ENCODE data around the gene WBP2. TPM values are rescaled to one million over a fixed set of nuclear protein-coding genes. Genes with fewer than 3 reads are reported as not detected.
"Not testable (repeated sequence)": the region's sequence is repeated elsewhere in the genome, so short reads cannot be mapped to it uniquely, and the experiment has no call there.

WBP2 gene
- total RNA-seq, 2 donors from 2014 or later: 74.3 to 82.7 TPM

DNA sequence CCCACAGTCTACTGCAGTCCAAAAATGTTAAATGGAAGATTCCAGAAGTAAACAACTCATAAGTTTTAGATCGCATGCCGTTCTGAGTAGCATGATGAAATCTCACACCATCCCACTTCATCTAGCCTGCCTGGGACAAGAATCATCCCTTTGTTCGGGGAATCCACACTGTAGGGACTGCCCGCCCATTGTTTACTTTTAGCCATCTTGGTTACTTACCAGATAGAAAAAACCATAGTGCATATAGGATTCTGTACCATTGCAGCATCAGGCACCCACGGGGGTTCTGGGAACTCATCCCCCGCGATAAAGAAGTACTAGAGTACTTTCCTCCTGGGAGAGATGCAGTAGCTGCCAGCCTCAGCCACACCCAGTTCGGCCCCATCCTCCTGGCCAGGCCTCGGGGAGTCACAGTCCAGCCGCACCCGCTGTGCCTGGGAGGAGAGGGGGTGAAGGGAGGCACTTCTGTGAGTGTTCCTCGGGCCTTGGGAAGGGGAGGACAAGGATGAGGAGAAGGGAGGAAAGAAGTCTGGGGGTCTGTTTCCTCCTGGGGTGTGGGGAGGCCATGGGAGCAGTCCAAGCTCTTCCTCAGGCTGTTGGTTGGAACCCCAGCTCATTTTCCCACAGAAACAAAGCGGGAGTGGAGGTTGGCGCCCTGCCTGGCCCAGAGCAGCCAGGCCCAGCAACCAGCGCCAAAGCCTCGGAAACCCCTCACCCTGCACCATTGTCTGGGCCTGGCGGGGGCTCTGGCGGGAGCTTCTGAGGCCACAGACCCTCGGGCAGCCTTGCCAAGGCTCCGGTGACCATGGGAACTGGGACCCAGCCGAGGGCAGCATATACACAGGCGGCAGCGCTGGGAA is 14.4 kb upstream of the WBP2 start:
- no peaks in the 10 kb centered on the region for H3K9me3 Mint-ChIP-seq
- peak overlapping the region; percentile 66 for H3K27ac Mint-ChIP-seq
- H3K4me1 ChIP-seq (ENCODE audit: control insufficient read depth, insufficient read depth, low read length): peaks cover 5% of the 10 kb centered on the region
- TF ChIP-seq, protein P1, sequence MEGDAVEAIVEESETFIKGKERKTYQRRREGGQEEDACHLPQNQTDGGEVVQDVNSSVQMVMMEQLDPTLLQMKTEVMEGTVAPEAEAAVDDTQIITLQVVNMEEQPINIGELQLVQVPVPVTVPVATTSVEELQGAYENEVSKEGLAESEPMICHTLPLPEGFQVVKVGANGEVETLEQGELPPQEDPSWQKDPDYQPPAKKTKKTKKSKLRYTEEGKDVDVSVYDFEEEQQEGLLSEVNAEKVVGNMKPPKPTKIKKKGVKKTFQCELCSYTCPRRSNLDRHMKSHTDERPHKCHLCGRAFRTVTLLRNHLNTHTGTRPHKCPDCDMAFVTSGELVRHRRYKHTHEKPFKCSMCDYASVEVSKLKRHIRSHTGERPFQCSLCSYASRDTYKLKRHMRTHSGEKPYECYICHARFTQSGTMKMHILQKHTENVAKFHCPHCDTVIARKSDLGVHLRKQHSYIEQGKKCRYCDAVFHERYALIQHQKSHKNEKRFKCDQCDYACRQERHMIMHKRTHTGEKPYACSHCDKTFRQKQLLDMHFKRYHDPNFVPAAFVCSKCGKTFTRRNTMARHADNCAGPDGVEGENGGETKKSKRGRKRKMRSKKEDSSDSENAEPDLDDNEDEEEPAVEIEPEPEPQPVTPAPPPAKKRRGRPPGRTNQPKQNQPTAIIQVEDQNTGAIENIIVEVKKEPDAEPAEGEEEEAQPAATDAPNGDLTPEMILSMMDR (conservative IDR thresholded peaks at IDR 0.05): no peak
- WGBS, 2 experiments (ENCODE audit: insufficient coverage in 1 of 2, insufficient read length in 1 of 2): 85 to 89% methylated on average over 9 to 23 of the region's 23 CpGs
- H3K27ac ChIP-seq (ENCODE audit: low read depth, low read length): peak overlapping the region; percentile 93
- H3K9me3 ChIP-seq (ENCODE audit: control insufficient read depth, low read length): no peaks in the 10 kb centered on the region
- no peak overlapping the region for H3K9ac ChIP-seq (ENCODE audit: extremely low read depth, low read length, poor library complexity, severe bottlenecking)
- no peak overlapping the region for H3K4me3 ChIP-seq (ENCODE audit: low read length)
- no peak overlapping the region for H3K4me3 Mint-ChIP-seq
- no peaks in the 10 kb centered on the region for H3K36me3 ChIP-seq (ENCODE audit: control insufficient read depth, insufficient read depth, low read length)
- DNase-seq: peak; percentile 66
- no peaks in the 10 kb centered on the region for H3K27me3 Mint-ChIP-seq (ENCODE audit: insufficient read depth)
- H3K36me3 Mint-ChIP-seq (ENCODE audit: low read depth): no peaks in the 10 kb centered on the region
- H3K27me3 ChIP-seq (ENCODE audit: control insufficient read depth, insufficient read depth, low read length, poor library complexity, severe bottlenecking): no peaks in the 10 kb centered on the region
- H3K4me1 Mint-ChIP-seq: peaks cover 14% of the 10 kb centered on the region

DNA sequence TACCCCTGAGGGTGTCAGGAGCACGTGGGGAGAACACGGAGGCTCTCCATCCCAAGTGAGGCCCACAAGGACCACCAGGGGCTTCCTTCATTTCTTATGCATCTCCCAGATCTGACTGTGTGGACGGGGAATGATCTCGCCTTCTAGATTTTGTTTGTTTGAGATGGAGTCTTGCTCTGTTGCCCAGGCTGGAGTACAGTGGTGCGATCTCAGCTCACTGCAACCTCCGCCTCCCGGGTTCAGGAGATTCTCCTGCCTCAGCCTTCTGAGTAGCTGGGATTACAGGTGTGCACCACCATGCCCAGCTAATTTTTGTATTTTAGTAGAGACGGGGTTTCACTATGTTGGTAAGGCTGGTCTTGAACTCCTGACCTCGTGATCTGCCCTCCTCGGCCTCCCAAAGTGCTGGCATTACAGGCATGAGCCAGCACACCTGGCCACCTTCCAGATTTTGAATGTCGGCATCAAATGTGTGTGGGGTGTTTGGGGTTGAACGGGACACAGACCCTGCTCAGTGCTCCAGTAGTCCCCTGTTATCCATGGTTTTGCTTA is 13.7 kb upstream of the WBP2 start:
- Mint-ChIP-seq H3K27ac (peak overlapping the region; percentile 66), H3K4me1 (peaks cover 14% of the 10 kb centered on the region)
- H3K27me3 Mint-ChIP-seq (ENCODE audit: insufficient read depth); H3K4me3 ChIP-seq (ENCODE audit: low read length); H3K9ac ChIP-seq (ENCODE audit: extremely low read depth, low read length, poor library complexity, severe bottlenecking); DNase-seq; H3K36me3 Mint-ChIP-seq (ENCODE audit: low read depth); H3K9me3 Mint-ChIP-seq; H3K4me1 ChIP-seq (ENCODE audit: control insufficient read depth, insufficient read depth, low read length); H3K9me3 ChIP-seq (ENCODE audit: control insufficient read depth, low read length); H3K36me3 ChIP-seq (ENCODE audit: control insufficient read depth, insufficient read depth, low read length); H3K27me3 ChIP-seq (ENCODE audit: control insufficient read depth, insufficient read depth, low read length, poor library complexity, severe bottlenecking); H3K4me3 Mint-ChIP-seq: not testable (repeated sequence)
- peak overlapping the region; percentile 93 for H3K27ac ChIP-seq (ENCODE audit: low read depth, low read length)
- 93 to 94% methylated on average over 8 to 12 of the region's 12 CpGs for WGBS, 2 experiments (ENCODE audit: insufficient coverage in 1 of 2, insufficient read length in 1 of 2)

DNA sequence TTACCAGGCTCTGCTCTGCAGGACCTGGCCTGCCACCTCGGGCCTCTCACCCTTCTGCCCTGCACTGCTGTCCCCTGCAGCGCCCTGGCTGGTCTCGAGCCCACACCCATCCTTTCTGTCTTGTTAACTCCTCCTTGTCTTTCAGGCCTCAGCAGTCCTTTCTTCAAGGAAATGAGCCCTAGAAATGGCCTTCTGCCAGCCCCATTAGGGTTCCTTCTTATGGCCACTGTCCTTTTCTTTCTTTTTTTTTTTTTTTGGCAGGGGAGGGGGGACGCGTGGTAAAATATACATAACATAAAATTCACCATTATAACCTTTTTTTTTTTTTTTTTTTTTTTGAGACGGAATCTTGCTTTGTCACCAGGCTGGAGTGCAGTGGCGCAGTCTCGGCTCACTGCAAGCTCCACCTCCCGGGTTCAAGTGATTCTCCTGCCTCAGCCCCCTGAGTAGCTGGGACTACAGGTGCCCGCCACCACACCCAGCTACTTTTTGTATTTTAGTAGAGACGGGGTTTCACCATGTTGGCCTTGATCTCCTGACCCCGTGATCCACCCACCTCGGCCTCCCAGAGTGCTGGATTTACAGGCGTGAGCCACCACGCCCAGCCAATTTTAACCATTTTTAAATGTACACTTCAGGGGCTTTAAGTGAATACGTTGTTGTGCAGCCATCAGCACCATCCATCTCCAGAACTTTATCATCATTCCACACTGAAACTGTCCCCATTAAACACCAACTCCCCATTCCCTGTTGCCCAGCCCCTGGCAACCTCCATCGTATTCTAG is 10.5 kb upstream of the WBP2 start:
- H3K4me1 Mint-ChIP-seq: peaks cover 11% of the 10 kb centered on the region
- H3K36me3 Mint-ChIP-seq (ENCODE audit: low read depth); H3K4me3 Mint-ChIP-seq; H3K27ac ChIP-seq (ENCODE audit: low read depth, low read length); H3K9me3 ChIP-seq (ENCODE audit: control insufficient read depth, low read length); H3K36me3 ChIP-seq (ENCODE audit: control insufficient read depth, insufficient read depth, low read length); H3K9me3 Mint-ChIP-seq; H3K4me1 ChIP-seq (ENCODE audit: control insufficient read depth, insufficient read depth, low read length); H3K27me3 Mint-ChIP-seq (ENCODE audit: insufficient read depth); H3K4me3 ChIP-seq (ENCODE audit: low read length); H3K27ac Mint-ChIP-seq; H3K9ac ChIP-seq (ENCODE audit: extremely low read depth, low read length, poor library complexity, severe bottlenecking); H3K27me3 ChIP-seq (ENCODE audit: control insufficient read depth, insufficient read depth, low read length, poor library complexity, severe bottlenecking): not testable (repeated sequence)
- WGBS, 2 experiments (ENCODE audit: insufficient coverage in 1 of 2, insufficient read length in 1 of 2): 88 to 92% methylated on average over 13 to 14 of the region's 17 CpGs
- DNase-seq: peak; percentile 68

DNA sequence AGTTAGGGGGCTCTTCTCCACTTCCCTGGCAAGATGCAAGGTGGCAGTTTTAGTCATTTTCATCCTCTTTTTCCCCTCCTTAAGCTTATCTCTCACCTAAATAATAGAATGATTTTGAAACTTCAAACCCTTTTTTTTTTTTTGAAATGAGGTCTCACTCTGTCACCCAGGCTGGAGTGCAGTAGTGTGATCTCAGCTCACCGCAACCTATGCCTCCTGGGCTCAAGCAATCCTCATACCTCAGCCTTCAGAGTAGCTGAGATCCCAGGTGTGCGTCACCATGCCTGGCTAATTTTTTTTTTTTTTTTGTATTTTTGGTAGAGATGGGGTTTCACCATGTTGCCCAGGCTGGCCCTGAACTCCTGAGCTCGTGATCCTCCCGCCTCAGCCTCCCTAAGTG is 9.8 kb upstream of the WBP2 start:
- not testable (repeated sequence) for H3K9ac ChIP-seq (ENCODE audit: extremely low read depth, low read length, poor library complexity, severe bottlenecking); H3K9me3 ChIP-seq (ENCODE audit: control insufficient read depth, low read length); H3K27ac ChIP-seq (ENCODE audit: low read depth, low read length); H3K27me3 Mint-ChIP-seq (ENCODE audit: insufficient read depth); H3K36me3 Mint-ChIP-seq (ENCODE audit: low read depth); H3K27me3 ChIP-seq (ENCODE audit: control insufficient read depth, insufficient read depth, low read length, poor library complexity, severe bottlenecking); H3K36me3 ChIP-seq (ENCODE audit: control insufficient read depth, insufficient read depth, low read length); H3K4me3 Mint-ChIP-seq; H3K4me1 Mint-ChIP-seq; H3K27ac Mint-ChIP-seq; DNase-seq; H3K9me3 Mint-ChIP-seq; H3K4me1 ChIP-seq (ENCODE audit: control insufficient read depth, insufficient read depth, low read length); H3K4me3 ChIP-seq (ENCODE audit: low read length)
- WGBS, 2 experiments (ENCODE audit: insufficient coverage in 1 of 2, insufficient read length in 1 of 2): 91 to 94% methylated on average over 3 of the region's 4 CpGs
